ENCODE measurements around the gene DVL1. TPM values are rescaled to one million over a fixed set of nuclear protein-coding genes. Genes with fewer than 3 reads are reported as not detected.

Gene DVL1
- total and polyA plus RNA-seq, 2 of the 13 experiments (the other 11 are each of a cell fraction or from before 2014, with no cell fraction given): 30.8 to 60.4 TPM

DNA sequence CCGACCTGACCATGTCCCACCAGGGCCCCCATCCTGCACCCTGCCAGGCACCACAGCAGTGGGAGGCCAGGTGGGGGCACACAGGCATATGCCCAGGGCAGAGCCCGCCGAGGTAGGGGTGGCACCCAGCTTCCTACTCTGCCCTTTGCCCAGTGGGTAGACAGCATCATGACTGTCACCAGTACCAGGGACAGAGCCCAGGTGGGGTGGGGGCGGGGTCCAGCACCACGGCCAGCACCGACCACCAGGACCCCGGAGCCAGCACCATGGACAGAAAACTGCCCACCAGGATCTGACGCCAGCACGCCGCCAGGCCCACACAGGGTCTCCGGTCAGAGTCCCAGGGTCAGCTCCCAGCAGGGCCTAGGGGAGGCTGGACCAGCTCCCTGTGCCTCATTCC is 14.4 kb downstream of the DVL1 start (continued):
- TF ChIP-seq, protein P1, sequence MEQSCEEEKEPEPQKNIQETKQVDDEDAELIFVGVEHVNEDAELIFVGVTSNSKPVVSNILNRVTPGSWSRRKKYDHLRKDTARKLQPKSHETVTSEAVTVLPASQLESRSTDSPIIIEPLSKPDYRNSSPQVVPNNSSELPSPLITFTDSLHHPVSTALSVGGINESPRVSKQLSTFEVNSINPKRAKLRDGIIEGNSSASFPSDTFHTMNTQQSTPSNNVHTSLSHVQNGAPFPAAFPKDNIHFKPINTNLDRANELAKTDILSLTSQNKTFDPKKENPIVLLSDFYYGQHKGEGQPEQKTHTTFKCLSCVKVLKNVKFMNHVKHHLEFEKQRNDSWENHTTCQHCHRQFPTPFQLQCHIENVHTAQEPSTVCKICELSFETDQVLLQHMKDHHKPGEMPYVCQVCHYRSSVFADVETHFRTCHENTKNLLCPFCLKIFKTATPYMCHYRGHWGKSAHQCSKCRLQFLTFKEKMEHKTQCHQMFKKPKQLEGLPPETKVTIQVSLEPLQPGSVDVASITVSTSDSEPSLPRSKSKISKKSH (CRISPR knock-in tag; IDR thresholded peaks at IDR 0.05; ENCODE audit: borderline replicate concordance): no peak
- TF ChIP-seq KLF15 (CRISPR knock-in tag; IDR thresholded peaks at IDR 0.05; ENCODE audit: borderline replicate concordance): 0 out of 2 replicates have a peak, but pooled peaks have one; percentile 34
- TF ChIP-seq, protein P2, sequence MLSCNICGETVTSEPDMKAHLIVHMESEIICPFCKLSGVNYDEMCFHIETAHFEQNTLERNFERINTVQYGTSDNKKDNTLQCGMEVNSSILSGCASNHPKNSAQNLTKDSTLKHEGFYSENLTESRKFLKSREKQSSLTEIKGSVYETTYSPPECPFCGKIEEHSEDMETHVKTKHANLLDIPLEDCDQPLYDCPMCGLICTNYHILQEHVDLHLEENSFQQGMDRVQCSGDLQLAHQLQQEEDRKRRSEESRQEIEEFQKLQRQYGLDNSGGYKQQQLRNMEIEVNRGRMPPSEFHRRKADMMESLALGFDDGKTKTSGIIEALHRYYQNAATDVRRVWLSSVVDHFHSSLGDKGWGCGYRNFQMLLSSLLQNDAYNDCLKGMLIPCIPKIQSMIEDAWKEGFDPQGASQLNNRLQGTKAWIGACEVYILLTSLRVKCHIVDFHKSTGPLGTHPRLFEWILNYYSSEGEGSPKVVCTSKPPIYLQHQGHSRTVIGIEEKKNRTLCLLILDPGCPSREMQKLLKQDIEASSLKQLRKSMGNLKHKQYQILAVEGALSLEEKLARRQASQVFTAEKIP (CRISPR knock-in tag; IDR thresholded peaks at IDR 0.05; ENCODE audit: borderline replicate concordance): no peak
- no peak for TF ChIP-seq TBX3 (IDR thresholded peaks at IDR 0.05; ENCODE audit: borderline replicate concordance)
- TF ChIP-seq KLF16 (CRISPR knock-in tag; IDR thresholded peaks at IDR 0.05): peak in 1 of 2 experiments; percentile 70; a peak in 1 of 4 replicates
- TF ChIP-seq JUND (CRISPR knock-in tag; IDR thresholded peaks at IDR 0.05): no peak
- no peak for TF ChIP-seq ZFP1 (CRISPR knock-in tag; IDR thresholded peaks at IDR 0.05)
- TF ChIP-seq RXRB (CRISPR knock-in tag; IDR thresholded peaks at IDR 0.05; ENCODE audit: borderline replicate concordance): no peak
- TF ChIP-seq, protein P3, sequence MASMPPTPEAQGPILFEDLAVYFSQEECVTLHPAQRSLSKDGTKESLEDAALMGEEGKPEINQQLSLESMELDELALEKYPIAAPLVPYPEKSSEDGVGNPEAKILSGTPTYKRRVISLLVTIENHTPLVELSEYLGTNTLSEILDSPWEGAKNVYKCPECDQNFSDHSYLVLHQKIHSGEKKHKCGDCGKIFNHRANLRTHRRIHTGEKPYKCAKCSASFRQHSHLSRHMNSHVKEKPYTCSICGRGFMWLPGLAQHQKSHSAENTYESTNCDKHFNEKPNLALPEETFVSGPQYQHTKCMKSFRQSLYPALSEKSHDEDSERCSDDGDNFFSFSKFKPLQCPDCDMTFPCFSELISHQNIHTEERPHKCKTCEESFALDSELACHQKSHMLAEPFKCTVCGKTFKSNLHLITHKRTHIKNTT (CRISPR knock-in tag; IDR thresholded peaks at IDR 0.05): no peak
- TF ChIP-seq, protein P4, sequence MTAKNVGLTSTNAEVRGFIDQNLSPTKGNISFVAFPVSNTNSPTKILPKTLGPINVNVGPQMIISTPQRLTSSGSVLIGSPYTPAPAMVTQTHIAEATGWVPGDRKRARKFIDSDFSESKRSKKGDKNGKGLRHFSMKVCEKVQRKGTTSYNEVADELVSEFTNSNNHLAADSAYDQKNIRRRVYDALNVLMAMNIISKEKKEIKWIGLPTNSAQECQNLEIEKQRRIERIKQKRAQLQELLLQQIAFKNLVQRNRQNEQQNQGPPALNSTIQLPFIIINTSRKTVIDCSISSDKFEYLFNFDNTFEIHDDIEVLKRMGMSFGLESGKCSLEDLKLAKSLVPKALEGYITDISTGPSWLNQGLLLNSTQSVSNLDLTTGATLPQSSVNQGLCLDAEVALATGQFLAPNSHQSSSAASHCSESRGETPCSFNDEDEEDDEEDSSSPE (CRISPR knock-in tag; IDR thresholded peaks at IDR 0.05): no peak
- TF ChIP-seq, protein P5, sequence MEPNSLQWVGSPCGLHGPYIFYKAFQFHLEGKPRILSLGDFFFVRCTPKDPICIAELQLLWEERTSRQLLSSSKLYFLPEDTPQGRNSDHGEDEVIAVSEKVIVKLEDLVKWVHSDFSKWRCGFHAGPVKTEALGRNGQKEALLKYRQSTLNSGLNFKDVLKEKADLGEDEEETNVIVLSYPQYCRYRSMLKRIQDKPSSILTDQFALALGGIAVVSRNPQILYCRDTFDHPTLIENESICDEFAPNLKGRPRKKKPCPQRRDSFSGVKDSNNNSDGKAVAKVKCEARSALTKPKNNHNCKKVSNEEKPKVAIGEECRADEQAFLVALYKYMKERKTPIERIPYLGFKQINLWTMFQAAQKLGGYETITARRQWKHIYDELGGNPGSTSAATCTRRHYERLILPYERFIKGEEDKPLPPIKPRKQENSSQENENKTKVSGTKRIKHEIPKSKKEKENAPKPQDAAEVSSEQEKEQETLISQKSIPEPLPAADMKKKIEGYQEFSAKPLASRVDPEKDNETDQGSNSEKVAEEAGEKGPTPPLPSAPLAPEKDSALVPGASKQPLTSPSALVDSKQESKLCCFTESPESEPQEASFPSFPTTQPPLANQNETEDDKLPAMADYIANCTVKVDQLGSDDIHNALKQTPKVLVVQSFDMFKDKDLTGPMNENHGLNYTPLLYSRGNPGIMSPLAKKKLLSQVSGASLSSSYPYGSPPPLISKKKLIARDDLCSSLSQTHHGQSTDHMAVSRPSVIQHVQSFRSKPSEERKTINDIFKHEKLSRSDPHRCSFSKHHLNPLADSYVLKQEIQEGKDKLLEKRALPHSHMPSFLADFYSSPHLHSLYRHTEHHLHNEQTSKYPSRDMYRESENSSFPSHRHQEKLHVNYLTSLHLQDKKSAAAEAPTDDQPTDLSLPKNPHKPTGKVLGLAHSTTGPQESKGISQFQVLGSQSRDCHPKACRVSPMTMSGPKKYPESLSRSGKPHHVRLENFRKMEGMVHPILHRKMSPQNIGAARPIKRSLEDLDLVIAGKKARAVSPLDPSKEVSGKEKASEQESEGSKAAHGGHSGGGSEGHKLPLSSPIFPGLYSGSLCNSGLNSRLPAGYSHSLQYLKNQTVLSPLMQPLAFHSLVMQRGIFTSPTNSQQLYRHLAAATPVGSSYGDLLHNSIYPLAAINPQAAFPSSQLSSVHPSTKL (CRISPR knock-in tag; IDR thresholded peaks at IDR 0.05): peak; percentile 41; the same call in 1 of the 2 replicates
- no peak for TF ChIP-seq TCF7L2 (IDR thresholded peaks at IDR 0.05; ENCODE audit: low read depth, low read length)
- no peak for TF ChIP-seq FOXK2 (IDR thresholded peaks at IDR 0.05)
- peak; percentile 85 for TF ChIP-seq HNRNPL (IDR thresholded peaks at IDR 0.05; ENCODE audit: low read depth, low read length)
- no peak for TF ChIP-seq YEATS4 (CRISPR knock-in tag; IDR thresholded peaks at IDR 0.05; ENCODE audit: borderline replicate concordance)
- TF ChIP-seq, protein P6, sequence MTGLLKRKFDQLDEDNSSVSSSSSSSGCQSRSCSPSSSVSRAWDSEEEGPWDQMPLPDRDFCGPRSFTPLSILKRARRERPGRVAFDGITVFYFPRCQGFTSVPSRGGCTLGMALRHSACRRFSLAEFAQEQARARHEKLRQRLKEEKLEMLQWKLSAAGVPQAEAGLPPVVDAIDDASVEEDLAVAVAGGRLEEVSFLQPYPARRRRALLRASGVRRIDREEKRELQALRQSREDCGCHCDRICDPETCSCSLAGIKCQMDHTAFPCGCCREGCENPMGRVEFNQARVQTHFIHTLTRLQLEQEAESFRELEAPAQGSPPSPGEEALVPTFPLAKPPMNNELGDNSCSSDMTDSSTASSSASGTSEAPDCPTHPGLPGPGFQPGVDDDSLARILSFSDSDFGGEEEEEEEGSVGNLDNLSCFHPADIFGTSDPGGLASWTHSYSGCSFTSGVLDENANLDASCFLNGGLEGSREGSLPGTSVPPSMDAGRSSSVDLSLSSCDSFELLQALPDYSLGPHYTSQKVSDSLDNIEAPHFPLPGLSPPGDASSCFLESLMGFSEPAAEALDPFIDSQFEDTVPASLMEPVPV (CRISPR knock-in tag; IDR thresholded peaks at IDR 0.05): no peak
- 0 out of 2 replicates have a peak, but pooled peaks have one; percentile 21 for TF ChIP-seq HOXA3 (CRISPR knock-in tag; IDR thresholded peaks at IDR 0.05)
- TF ChIP-seq ZNF501 (CRISPR knock-in tag; IDR thresholded peaks at IDR 0.05): 0 out of 2 replicates have a peak, but pooled peaks have one; percentile 21
- TF ChIP-seq ZBTB7A (CRISPR knock-in tag; IDR thresholded peaks at IDR 0.05): peak; percentile 36; the same call in 1 of the 2 replicates

Data from HepG2 (cell line).